ENCODE measurements around the gene SLC17A3. TPM values are rescaled to one million over a fixed set of nuclear protein-coding genes. Genes with fewer than 3 reads are reported as not detected.

SLC17A3 gene
- total RNA-seq, 2 donors from 2014 or later: not detected

DNA sequence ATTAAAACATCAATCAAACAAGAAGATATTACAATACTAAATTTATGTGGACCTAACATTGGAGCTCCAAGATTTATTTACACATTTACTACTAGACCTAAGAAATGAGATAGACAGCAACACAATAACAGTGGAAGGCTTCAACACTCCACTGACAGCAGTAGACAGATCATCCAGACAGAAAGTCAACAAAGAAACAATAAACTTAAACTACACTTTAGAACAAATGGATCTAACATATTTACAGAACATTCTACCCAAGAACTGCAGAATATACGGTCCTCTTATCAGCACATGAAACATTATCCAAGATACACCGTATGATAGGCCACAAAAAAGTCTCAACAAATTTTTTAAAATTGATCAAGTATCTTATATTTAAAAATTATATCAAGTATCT, 69.2 kb downstream of the SLC17A3 start:
- Histone ChIP-seq H3K4me1 (no peaks in the 10 kb centered on the region), H3K27ac (no peak overlapping the region), H3K36me3 (no peaks in the 10 kb centered on the region), H3K27me3 (no peaks in the 10 kb centered on the region), H3K4me3 (no peak overlapping the region), H3K9me3 (no peaks in the 10 kb centered on the region)
- TF ChIP-seq, protein P1, sequence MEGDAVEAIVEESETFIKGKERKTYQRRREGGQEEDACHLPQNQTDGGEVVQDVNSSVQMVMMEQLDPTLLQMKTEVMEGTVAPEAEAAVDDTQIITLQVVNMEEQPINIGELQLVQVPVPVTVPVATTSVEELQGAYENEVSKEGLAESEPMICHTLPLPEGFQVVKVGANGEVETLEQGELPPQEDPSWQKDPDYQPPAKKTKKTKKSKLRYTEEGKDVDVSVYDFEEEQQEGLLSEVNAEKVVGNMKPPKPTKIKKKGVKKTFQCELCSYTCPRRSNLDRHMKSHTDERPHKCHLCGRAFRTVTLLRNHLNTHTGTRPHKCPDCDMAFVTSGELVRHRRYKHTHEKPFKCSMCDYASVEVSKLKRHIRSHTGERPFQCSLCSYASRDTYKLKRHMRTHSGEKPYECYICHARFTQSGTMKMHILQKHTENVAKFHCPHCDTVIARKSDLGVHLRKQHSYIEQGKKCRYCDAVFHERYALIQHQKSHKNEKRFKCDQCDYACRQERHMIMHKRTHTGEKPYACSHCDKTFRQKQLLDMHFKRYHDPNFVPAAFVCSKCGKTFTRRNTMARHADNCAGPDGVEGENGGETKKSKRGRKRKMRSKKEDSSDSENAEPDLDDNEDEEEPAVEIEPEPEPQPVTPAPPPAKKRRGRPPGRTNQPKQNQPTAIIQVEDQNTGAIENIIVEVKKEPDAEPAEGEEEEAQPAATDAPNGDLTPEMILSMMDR (IDR thresholded peaks at IDR 0.05): no peak
- DNase-seq (ENCODE audit: low spot score): no peak

DNA sequence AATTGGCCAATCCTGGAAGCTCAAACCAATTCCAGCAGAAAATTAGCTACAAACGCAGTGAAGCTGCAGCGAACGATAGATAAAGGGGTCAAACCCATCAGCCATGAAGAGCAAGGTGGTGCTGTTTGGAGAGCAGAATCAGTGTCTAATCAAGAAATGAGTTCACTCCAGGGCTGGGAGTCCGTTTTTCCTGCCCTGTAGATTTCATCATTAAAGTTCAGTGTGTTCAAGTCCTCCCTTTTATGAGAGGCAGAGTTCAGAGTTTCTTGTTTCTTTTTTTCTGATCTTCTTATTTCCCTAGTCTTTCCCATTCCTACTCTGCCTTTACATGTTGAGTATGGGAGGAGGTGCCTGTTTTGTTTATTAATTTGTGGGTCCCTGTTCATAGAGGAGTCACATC, 72.6 kb downstream of the SLC17A3 start:
- H3K27me3 ChIP-seq: no peaks in the 10 kb centered on the region
- no peak overlapping the region for H3K4me3 ChIP-seq
- no peak overlapping the region for H3K27ac ChIP-seq
- H3K36me3 ChIP-seq: no peaks in the 10 kb centered on the region
- H3K9me3 ChIP-seq: no peaks in the 10 kb centered on the region
- TF ChIP-seq, protein P1 (IDR thresholded peaks at IDR 0.05): no peak
- DNase-seq (ENCODE audit: low spot score): no peak
- H3K4me1 ChIP-seq: no peaks in the 10 kb centered on the region

Other genes with a start within 250 kb of the SLC17A3 start
- 10 to 100 TPM; 14.1 to 19.7 TPM for gene SCGN, start 222.0 kb downstream of the SLC17A3 start, total RNA-seq
- not detected for gene SLC17A4, start 119.5 kb downstream of the SLC17A3 start, total RNA-seq
- not detected for gene SLC17A1, start 42.2 kb downstream of the SLC17A3 start, total RNA-seq
- gene SLC17A2, start 56.4 kb upstream of the SLC17A3 start, total RNA-seq: not detected
- 1 to 10 TPM; 2.5 to 5.2 TPM for gene TRIM38, start 88.6 kb upstream of the SLC17A3 start, total RNA-seq
- 1 to 10 TPM; 3.1 to 6.4 TPM for gene HFE, start 213.2 kb upstream of the SLC17A3 start, total RNA-seq

All from right atrium auricular region (tissue), 2 donors.